GM18498 (cell line): ENCODE measurements around the gene TBX4.
"Not testable (repeated sequence)": the region's sequence is repeated elsewhere in the genome, so short reads cannot be mapped to it uniquely, and the experiment has no call there.

Experiments used
- ATAC-seq: cut with Tn5 transposase; IDR thresholded peaks from one replicate; pipeline ENCODE4 v1.9.1; 2021; ENCODE audit warnings: mild to moderate bottlenecking, moderate library complexity; ENCODE audit not compliant: unreplicated experiment

Gene TBX4

DNA sequence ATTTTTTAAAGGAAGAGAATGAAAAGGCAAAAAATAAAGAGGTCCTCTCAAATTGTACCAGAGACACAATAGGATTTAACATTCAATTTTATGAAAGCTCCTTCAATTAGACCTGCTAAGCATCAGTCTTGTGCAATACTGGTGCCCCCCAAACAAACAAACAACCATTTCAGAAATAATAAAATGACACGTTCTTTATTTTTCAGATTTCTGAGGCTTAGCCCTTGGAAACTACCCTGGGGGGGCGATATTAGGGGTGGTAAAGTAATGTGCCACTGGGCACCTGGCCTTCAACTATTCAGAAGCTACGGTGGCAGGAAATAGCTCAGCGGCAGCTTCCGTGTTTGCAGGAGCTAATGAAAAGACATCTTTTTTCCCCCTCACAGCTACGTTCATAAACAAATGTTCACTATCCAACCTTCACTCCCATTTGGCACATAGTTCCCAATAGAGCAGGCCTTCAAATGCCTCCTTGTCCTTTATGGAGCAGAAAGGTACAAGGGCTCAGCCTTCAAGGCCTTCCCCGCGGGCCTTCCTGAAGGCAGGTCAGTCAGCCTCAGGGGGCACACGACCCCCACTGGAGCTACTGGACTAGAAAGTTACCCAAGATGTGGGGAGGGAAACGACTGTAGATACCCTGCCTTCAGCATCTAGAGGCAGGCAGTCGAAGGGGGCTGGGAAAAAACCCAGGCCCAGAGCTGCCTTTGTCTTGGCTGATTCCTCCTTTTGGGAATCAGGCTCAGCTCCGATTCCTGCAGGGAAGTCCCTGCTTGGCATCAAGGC is 44.1 kb downstream of the TBX4 start:
- ATAC-seq: no peak

DNA sequence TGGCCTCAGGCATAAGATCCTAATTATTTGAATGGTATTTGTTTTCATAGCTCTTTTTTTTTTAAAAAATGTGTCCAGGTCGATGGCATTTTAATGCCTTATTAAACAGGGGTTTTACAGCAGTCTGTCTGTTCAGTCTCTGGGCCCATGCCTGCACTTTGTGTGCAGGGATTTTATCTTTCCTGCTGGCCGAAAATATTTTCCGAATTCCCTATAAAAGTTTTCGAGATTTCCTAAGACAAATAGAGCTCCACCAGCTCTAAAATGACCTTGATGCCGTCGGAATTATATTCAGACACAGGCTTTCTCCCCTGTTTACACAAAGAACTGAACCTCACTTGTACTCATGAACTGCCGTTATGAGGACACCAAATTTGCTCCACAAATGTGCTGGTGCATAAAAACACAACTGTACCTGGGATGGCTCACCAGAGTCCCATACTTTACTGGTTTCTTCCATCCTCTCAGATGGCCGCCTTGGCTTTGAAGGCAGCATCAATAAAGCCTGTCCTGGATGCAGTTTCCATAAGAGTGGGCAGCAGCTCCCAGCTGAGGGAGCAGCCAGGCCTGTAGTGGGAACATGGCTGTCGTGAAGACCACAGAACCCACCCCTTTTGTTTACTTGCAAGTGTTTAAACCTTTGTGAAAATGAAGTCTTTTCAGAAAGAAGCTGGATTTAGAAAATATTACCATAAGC is 44.9 kb downstream of the TBX4 start:
- no peak for ATAC-seq

DNA sequence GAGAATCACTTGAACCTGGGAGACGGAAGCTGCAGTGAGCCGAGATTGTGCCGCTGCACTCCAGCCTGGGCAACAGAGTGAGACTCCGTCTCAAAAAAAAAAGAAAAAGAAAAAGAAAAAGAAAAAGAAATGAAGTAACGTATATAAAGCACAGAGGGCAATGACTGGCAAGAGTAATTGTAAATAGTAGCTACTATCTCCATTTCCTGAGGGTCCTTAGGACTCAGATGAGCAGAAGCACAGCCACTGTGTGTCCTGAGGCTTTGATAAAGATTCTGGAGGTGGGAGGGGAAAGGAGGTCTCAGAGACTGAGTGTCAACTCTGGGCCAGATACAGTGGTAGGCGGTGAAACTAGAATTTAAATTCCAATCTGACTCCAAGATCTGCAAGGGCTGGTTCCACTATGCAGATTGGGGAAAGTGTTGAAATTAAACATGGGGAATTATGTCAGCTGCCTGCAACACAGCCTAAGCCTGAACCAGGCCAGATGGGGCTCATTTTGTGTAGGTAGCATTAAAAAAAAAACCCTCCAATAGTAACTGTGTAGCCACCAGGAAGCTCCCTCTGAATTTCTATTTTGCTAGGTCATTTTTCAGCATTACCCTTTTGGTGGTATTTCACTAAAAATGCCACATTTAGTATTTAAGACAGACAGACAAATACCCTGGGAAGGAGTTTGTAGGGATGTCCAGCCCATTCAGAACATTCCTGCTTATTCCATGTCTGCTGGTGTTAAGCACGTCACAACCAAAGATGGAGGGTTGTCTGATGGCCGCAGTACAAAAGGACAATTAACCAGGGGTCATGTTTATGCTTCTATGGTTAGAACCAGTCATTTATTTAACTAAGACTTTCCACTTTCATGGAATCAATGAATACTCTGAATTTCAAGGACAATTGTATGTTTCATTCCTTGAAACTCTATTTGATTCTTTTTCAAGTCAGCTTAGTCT is 46.1 kb downstream of the TBX4 start:
- ATAC-seq: no peak

DNA sequence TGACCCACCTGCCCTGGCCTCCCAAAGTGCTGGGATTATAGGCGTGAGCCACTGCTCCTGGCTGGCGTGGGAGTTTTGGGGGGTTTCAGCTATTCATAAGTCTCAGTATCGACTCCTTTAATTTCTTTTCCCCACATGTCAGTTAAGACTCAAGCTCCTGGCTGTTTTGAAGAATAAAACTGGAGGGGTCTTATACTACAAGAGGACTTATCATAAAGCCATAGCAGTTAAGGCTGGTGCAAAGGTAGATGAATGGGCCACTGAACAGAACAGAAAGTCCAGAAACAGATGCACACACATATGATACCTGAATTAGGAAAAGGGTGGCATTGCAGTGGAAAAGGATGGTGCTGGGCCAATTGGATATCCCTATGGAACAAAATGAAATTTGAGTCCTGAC is 47.4 kb downstream of the TBX4 start:
- no peak for ATAC-seq

DNA sequence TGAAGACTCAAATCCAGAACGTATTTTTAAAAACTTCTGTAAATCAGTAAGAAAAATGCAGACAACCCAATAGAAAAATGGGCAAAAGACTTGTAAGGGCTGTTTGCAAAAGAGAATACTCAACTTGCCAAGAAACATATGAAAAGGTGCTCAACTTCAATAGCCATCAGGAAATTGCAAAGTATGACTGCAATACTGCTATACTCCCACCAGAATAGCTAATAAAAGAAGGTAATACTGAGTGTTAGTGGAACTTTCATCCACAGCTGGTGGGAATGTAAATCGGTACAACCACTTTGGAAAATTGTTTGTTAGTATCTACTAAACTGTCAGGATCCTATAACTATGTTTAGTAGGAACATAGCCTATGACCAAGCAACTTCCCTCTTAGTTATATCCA is 48.1 kb downstream of the TBX4 start:
- ATAC-seq: no peak

DNA sequence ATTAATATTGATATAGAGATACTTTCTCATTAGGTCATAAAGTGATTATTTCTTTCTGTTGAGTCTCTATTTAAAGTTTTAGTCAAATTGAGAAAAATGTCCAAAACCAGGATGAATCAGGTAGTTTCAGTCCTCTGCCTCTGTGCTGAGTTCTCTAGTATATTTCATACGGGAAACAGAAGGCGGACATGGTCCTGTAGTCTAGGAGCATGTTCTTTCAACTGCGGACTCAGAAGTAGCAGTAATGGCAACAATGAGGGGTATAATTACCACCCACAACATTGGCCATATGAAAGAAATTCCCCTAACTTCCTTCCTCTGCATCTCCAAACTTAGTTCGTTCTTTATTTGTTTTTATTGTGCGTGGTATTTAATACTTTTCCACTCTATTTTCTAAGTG is 50.1 kb downstream of the TBX4 start:
- ATAC-seq: no peak

DNA sequence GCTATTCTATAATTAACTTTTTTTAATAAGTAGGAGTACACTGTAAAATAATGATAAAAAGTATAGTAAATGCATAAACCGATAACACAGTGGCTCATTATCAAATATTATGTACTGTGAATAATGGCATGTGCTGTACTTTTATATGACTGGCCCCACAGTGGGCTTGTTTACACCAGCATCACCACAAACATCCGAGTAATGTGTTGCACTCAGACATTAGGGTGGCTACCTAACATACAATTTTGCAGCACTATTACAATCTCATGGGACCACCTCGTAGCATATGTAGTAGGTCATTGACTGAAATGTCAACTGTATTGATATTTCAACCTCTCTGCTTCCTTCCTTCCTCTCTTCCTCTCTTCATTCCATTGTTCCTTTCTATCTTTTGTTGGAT is 51.7 kb downstream of the TBX4 start:
- no peak for ATAC-seq

DNA sequence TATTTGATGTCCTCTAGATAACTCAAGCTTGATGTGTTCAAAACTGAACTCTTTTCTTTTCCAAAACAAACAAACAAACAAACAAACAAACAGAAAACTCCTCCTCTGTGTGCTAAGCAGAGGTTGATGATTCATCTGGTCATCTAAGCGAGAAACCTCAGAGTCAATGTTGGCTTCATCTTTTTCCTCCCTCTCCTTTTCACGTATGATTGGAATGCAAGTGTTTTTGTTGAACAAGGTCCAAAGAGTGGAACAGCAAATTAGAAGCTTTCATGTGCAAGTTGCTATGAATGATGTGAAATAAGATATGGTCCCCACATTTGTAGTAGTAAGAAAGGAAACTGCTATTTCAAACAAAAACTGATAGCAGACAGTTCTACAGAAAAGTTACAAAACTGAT is 52.5 kb downstream of the TBX4 start:
- ATAC-seq: no peak

DNA sequence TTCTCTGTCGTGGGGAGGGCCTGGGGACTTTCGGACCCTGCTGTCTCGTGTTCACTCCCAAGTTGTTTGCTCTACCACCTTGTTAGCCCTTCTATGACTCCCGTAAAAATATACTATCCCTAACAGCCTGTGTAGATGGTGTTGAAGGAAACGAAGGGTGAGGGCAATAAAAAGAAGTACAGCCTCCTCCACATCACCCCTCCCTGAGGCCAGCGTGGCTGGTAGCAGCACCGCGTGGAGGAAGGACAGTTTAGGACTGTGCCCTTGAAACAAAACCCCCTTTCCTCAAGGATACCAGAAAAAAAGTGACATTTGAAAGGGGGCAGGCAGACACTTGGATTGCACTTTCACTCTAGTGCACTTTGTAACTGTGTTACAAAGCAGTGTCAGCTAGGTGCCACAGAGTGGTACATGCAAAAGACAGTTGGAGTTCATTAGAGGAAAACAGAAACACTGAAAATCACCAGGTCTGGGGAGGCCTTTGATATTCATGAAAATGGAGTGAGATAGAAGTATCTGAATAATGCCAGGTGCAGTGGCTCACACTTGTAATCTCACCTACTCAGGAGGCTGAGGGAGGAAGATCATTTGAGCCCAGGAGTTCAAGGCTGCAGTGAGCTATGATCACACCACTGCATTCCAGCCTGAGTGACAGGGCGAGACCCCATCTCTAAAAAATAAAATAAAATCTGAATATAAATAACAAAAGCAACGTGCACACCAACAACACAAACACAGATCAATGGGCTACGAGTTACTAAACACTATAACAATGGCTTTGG is 53.8 kb downstream of the TBX4 start:
- ATAC-seq: no peak

DNA sequence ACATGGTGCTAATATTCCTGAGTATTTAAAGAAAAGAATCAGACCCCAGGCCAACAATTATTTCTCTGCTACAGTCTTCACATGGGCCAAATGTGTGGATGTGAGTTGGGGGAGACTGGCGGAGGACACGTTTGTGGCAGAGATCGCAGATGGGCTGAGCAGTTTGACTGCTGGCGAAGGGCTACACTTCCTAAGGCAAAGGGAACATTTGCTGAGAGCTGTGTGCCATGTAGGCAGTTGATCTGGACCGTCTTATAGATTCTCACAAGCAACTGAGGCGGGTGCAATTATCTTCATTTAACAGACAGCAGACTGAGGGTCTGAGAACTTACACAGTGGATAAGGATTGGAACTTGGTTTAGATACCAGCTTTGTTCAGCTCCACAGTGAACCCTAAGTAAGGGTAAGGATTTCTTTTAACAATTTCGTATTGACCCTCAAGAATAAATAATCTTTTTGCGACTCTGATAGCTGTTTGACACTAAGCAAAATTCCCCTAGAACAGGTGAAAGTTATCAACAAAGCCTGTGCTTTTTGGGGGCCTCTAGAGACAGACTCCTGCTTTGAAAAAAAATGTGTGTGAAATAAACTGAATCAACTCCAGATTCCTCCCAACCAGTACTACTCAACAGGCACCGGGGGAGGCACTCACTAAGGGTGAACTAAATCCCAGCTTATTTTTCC is 55.3 kb downstream of the TBX4 start:
- no peak for ATAC-seq

DNA sequence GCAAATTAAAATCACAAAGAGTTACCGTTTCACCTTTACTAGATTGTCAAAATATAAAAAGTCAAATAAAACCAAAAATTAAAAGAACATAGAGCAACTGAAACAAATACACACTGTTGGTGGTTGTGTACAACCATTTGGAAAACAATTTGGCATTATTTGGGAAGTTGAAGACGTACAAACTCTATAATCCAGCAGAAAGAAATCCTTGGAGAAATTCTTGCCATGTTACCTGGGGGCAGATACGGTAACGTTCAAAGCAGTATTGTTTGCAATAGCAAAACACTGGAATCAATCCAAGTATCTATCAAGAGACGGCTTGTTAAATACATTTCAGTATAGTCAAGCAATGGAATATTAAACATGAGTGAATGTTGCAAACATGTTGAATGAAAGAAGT is 56.7 kb downstream of the TBX4 start:
- no peak for ATAC-seq

DNA sequence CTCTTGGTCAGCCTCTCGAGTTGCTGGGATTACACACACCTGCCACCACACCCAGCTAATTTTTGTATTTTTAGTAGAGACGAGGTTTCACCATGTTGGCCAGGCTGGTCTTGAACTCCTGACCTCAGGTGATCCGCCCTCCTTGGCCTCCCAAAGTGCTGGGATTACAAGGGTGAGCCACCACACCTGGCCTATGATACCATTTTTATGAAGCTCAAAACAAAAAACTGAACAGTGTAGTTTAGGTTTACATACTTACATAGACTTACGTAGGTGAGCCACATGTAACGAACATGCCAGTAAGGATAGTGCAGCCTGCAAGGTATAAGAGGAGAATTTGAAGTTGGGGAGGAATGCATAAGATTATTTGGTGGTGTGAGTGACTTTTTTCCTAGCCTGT is 57.2 kb downstream of the TBX4 start:
- ATAC-seq: not testable (repeated sequence)

DNA sequence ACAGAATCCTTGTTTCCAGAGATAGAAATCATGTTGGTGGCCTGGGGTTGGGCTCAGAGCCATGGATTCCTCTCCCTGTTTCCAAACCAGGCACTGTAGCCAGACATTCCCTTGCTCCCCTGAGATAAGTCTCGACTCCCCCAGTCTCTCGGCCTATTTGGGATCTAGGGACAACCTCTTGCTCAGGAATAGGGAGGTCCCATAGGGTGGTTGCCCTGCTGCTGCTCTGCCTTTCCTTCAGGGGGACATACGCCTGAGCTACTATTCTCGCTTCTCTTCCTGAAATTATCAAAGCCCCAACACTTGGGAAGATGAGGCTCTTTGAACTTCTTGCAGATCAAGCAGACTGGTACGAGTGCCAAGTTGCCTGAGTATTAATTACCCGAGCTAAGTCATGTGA is 58.0 kb downstream of the TBX4 start:
- ATAC-seq: no peak

DNA sequence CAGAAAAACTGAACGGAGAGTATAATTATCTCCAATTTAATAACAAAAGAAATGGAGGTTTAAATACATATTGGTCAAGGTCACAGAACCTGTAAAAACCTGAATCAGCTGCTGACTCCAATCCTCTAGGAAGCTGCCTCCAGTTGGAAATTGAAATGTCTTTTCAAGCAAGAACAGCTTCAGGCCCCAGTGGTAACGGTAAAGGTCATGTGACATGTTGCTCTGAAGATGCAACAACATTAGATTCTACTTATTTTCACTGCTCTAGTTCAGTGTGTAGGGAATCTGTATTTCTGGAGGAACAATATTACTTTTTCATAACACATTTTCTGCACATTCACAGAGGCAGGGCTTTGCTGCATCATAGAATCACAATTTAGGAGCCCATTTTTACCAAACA is 58.8 kb downstream of the TBX4 start:
- no peak for ATAC-seq

DNA sequence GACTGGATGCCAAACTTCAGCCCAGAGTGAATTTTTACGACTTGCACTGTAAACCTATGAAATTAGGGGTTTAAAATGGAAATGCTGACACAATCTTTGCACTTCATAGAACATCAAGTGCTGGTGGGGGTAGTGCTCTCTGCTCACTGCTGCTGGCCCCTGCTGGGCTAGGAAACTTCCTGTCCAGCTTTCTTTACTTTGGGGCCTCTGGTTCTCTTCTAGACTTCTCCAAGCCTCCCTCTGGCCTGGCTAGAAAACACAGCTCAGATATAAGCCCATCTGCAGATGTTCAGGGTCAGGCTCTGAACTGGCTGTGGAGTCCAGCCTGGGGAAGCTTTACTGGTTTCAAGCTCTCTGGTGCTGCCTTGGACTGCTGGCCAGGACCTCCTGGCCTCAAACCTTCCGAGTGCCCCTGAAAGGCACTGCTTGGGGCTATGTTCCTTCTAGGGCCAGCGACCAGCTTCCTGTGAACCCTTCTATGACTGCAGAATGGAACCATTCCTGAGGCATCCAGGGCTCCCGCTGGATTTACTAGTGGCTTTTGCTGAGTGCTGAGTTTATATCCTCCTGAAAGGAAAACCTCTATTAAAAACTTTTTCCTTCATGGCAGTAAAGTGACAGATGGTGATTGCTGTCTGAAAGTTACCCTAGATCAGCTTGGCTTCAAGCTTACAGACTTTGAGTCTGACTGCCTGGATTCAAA is 59.4 kb downstream of the TBX4 start:
- ATAC-seq: no peak

DNA sequence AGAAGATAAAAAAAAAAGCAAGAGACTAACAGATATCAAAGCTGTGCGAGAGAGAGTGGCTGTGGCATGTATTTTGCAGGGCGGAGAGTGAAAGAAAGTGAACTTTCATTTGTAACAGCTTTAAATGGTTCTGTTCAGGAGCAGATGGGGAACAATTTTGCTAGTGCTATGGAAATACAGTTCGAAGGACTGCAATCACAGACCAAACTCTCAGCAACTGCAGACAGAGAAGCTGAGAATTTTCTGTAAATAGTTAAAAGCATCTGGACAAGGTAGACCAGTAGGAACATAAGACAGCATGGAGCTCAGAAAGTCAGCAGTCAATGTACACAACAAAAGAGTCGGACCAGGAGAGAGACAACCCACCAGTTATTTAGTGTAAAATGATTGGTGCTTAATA is 62.3 kb downstream of the TBX4 start:
- ATAC-seq: no peak

DNA sequence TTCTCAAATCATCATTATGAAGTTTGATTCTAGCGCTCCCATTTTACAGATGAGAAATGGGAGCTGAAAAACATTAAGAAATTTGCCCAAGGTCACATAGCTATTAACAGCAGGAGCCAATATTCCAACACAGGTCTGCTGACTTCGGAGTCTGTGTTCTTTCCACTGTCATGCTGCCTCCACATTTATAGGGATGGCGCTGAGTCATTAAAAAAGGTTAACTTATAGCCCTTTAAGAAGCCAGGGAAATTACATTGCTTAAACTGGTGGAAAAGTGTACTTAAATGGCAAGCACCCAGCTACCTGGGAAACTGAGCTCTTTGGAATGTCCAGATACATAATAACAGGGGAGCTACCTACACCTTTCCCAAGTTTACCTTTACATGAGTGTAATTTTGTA is 65.0 kb downstream of the TBX4 start:
- ATAC-seq: no peak

DNA sequence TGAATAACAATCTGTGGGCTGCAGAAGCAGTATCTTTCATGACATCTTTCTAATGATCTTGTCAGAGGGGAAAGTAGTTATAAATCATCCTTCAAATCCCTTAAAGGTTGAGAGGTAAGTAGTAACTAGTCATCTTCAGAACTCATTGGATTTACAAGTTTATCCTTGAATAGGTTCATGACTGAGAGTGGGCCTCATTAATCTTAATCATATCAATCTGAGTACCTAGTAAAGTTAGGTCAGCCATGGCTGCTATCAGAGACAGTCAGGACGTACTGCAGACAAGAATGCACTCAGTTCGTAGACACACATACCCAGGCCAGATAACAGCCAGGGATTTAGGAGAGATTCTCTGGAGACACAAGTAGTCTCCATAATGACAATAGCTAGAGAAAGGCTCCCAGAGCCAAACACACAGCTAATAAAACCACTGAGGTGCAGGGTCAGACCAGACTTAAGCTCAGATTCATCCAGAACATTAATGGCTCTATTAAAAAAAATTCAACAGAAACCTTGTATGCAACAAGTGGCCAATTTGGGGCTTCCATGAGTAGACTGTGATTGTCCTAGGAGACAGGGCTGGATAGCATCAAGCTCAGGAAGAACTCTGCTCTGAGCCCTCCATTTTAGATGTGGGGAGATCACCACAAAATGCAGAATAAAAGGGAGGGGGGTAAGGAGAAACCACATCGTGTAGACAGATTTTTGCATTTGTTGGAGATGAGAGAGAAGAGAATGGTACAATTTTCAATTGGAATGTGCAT is 65.8 kb downstream of the TBX4 start:
- no peak for ATAC-seq

DNA sequence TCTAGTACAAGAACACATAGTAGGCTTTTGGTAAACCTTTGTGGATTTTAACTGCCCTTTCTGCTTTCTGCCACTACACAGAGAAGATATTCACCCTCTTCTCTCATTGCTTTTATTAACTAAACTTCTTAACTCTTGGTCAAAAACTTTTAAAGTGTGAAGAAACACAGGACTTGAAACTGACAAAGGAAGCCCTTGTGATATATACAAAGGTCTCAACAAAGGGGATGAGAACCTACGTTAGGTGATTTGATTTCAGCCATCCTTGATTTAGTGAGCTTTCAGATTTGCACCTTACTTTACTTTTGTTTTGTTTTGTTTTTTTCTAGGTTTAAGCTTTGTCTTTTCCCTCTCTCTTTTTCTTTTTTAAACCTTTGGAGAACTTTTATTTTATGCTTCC is 66.9 kb downstream of the TBX4 start:
- ATAC-seq: no peak
